ENCODE measurements around the gene GGN.
"Not testable (repeated sequence)": the region's sequence is repeated elsewhere in the genome, so short reads cannot be mapped to it uniquely, and the experiment has no call there.

GGN gene, protein sequence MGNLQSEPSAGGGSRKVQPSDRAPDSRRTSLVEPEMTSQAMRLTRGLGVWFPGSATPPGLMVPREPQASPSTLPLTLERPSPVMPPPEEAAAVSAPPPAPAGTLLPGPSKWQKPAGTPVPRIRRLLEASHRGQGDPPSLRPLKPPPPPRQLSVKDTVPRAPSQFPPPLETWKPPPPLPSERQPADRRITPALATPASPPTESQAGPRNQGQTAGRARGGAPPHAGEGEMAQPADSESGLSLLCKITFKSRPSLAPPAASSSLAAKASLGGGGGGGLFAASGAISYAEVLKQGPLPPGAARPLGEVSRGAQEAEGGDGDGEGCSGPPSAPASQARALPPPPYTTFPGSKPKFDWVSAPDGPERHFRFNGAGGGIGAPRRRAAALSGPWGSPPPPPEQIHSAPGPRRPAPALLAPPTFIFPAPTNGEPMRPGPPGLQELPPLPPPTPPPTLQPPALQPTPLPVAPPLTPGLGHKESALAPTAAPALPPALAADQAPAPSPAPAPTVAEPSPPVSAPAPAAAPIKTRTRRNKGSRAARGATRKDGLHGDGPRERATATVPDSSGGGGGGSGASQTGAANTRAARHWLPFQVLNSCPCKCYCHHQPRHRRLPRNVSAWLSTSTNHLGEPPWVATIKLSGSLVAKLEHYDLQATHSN

DNA sequence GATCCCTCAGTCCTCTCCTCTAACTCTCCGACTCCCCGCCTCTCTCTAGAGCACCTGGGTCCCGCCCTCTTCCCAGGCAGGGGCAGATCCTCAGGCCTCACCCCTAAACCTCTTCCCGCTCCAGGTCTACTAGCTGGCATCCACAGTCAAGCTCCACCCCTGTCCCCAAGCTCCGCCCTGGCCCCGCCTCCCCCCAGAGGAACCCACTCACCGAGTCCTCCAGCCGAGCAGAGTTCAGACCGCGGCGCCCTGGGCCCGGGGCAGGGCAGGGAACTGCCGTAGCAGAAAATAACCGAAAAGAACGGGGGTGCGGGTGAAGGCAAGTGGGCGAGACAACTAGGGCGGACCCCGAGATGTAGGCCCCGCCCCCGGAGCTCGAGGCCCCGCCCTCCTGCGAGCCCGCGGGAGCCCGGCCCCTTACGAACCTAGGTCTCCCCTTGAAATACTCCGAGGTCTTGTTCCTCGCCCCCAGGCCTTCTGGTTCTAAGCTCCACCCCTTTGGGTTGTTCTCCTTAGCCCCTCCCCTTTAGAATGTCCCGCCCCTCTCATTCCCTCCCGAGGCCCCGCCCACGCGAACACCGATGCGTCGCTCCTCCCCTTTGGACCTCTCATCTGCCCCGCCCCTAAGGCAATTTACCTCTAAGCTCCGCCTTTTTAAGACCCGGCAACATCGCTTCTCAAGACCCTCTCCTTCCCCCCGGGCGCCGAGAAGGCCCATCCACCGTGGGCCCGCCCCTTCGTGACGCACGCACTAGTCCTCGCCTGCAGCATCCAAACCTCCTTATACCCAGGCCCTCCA lies at the start of gene GGN:
TSS of gene GGN (minus strand) at position 485 of the 799 bp plus-strand sequence. CDS start 773 bp downstream, outside the sequence.
- DNase-seq, result peak; percentile 70

DNA sequence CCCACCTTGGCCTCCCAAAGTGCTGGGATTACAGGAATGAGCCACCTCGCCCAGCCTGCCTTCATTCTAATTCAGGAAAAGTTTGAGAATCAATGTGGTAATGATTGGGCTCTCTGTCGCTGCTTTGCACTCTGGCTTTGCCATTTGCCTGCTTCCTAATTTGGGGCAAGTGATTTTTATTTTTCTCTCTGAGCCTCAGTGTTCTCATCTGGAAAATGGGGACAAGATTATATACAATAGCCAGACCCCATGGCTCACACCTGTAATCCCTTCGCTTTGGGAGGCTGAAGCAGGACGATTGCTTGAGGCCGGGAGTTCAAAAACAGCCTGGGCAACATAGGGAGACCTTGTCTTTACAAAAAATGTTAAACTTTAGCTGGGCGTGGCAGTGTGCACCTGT lies 49.5 kb upstream of the GGN start:
- no peak for DNase-seq

DNA sequence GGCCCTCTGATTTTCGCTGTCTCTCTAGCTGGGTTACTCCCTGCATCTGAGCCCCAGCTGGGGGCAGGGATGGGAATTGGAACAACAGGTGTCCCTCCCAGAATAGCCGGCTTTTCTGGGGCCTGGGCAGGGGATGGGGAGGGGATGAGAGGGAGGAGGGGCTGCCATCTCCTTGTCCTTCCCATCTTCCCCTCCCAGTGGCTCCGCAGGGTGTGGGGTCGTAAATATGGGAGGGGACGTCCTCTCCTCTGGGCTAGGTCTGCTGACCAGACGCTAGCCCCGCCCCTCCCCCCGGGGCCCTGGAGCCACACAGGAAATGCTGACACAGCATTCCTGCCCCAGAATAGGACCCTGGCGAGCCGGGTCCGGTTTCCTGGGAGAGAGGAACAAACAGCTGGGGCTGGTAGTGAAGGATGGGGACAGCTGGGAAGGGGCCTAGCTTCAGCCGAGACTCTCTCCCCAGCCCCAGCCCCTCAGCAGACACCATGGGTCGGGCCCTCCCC lies 46.8 kb upstream of the GGN start:
- no peak for DNase-seq

DNA sequence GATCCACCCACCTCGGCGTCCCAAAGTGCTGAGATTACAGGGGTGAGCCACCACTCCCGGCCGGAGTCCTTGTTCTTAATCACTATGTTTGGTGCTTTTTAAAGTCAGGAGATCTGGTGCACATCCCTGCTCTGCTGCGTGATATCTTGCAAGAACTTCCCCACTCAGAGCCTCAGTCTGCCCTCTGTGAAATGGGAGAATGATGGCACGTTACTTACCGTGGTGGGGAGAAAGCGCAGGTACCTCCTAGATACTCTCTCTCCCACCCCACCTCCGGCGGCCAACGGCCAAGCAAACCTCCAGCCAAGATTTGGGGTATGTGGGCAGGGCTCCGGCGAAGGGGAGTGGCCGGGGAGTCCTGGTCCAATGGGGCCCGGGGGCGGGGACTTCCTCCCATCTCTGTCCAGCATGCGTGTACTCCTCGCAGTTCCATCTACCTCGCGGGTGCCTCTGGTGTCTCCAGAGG lies 45.5 kb upstream of the GGN start, which contains the start of gene RYR1:
TSS of gene RYR1 (plus strand) at position 424 of the 466 bp plus-strand sequence. CDS start 139 bp downstream, outside the sequence.
- DNase-seq, result peak; percentile 72

DNA sequence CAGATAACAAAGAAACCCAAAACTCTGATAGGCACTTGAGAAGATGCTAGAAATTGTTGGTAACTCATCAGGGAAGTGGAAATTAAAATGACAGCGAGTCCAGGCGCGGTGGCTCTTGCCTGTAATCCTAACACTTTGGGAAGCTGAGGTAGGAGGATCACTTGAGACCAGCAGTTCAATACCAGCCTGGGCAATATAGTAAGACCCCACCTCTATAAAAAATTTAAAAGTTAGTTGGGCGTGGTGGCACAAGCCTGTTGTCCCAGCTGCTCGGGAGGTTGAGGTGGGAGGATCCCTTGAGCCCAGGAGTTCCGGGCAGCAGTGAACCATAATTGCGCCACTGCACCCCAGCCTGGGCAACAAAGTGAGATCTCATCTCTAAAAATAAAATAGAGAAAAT lies 43.1 kb upstream of the GGN start:
- no peak for DNase-seq

DNA sequence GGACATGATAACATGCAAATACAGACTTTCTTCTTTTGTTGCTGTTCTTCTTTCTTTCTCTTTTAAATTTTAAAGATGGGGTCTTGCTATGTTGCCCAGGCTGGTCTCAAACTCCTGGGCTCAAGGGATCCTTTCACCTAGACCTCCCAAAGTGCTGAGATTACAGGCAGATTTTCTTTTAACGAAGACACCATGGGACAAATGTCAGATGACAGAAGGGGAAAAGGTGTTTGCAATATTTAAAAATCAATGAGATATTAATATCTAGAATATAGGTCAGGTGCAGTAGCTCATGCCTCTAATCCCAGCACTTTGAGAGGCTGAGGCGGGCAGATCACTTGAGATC lies 42.0 kb upstream of the GGN start:
- DNase-seq, result no peak

DNA sequence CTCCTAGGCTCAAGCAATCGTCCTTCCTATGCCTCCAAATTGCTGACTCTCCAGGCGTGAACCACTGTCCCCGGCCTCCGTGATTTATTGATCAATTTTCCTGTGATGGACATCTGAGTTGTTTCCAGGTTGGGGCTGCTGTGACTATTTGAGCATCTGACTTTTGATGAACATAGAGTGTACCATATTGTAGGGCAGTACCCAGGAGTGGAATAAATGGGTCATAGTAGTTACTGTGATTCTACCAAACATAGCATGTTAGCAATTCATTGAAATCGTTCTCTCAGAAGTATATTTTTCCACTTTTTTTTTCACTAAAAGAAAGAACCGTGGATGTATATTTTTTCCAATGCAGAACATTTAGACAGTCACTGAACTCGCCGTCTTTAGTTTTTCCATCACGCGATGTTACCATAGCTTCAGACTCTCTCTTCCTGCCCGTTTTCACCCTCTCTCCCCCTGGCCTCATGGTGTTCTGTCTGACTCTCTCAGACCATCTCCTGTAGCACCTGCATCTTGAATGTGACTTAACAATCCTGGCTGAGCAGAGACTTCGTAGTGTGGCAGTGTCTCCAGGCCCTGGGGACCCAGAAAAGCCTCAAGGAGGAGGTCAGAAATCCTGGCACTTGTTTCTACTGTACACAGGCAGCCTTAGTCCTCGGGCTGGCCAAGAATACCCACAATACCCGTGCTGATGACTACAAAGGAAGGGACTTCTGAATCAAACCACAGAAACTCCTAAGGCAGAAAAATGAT lies 41.4 kb upstream of the GGN start:
- peak; percentile 43 for DNase-seq

DNA sequence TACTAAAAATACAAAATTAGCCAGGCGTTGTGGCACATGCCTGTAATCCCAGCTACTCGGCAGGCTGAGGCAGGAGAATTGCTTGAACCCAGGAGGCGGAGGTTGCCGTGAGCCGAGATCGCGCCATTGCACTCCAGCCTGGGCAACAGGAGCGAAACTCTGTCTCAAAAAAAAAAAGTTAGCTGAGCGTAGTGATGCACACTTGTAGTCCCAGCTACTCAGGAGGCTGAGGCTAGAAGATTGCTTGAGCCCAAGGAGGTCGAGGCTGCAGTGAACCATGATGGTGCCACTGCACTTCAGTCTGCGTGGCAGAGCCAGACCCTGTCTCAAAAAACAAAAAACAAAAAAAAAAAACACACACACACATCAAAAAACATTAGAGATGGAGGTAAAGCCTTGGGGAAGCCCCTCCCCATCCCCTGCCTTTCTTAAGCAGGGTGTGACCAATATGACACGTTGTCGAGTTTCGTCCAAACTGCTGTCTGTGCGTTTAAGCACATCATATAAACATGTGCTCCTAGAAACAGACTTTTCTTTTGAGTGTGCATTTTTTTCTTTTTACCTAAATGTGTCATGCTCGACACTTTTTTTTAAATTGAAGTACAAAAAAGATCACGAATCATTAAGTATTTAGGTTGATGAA lies 39.3 kb upstream of the GGN start:
- DNase-seq, result peak; percentile 60

DNA sequence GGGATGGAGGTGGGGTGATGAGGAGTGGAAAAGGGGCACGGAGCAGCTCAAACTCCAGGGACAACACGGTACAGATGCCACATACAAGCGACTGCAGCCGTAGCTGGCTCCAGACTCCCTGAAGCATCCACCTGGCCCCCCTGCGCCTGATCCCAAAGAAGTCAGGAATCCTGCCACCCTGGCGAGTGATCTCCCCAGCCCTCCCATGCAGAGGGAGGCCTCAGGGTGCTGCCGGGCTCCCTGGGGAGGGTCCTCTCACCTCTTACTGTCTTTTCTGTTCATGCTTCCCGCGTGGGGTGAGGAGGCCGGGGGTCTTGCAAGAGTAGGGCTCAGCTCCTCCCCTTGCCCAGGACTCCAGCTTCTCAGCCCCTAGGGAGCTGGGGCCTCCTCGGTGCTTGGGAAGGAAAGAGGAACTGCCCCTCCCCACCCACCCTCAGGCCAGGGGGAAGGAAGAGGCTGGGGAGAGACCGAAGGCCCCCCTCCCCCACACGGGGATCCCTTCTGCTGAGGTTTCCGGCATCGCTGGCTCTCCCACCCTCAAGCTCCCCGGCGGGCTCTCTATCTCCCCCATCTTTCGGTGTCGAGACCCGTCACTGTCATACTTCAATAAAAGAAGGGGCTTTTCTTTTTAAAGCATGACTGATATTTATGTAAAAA lies 38.1 kb upstream of the GGN start, which contains the start of gene RASGRP4:
TSS of gene RASGRP4 (minus strand) at position 410 of the 657 bp plus-strand sequence. CDS start at position 282, 128 bp downstream.
- DNase-seq, result peak; percentile 44

DNA sequence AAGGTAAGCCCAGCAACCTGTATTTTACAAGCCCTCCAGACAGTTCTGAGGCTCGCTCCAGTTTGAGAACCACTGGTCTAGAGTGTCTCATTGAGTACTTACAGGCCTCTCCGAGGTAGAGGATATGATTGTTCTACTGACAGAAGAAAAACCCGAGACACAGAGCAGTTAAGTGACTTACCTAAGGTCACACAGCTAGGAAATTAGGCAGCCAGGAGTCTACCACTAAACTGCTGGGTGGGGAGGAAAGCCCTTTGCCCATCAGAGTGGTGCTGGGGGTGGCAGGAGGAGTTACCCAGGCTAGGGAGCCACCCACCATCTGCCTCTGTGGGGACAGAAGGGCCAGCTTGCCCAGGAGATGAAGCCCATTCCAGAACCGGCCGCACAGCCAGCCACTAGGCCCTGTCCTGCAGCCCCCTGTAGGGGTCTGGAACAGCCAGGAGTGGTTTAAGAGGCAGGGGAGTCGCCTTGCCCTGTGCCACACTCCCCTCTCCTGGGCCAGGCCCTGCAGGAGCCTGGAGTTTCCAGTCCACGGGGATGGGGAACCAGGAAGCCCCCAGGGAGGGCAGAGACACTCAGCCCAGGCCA lies 37.5 kb upstream of the GGN start:
- no peak for DNase-seq

DNA sequence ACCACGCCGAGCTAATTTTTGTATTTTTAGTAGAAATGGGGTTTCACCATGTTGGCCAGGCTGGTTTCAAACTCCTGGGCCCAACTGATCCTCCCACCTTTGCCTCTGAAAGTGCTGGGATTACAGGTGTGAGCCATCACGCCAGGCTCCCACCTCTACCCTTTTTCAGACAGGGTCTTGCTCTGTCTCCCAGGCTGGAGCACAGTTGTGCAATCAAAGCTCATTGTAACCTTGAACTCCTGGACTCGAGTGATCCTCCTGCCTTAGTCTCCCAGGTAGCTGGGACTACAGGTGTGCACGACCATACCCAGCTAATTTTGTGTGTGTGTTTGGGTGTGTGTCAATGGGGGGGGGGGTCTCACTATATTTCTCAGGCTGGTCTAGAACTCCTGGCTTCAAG lies 36.4 kb upstream of the GGN start:
- DNase-seq, result no peak

DNA sequence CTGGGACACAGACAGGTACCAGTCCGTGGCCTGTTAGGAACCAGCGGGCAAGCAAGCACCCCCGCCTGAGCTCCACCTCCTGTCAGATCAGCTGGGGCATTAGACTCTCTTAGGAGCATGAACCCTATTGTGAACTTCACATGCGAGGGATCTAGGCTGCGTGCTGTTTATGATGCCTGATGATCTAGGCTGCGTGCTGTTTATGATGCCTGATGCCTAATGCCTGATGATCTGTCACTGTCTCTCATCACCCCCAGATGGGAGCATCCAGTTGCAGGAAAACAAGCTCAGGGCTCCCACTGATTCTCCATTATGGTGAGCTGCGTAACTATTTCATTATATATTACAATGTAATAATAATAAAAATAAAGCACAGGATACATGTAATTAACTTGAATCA lies 34.6 kb upstream of the GGN start:
- DNase-seq, result no peak

DNA sequence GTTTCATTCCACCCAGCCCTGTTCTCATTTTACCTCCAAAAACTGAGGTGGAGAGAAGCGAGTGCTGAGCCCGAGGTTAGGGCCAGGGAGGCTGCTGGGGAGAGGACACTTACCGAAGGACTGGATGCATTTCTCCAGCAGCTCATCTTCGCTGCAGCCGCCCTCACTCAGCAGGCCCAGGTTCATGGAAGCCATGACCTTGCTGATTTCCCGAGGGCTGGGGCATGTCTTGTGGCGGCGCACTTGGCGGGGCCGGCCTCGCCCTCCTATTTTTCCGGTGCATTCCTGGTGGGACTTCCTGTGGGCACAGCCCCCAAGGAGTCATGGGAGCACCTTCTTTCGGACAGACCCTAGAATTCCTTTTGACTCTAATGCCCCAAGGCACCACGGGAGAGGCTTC lies 34.0 kb upstream of the GGN start:
- DNase-seq, result no peak

DNA sequence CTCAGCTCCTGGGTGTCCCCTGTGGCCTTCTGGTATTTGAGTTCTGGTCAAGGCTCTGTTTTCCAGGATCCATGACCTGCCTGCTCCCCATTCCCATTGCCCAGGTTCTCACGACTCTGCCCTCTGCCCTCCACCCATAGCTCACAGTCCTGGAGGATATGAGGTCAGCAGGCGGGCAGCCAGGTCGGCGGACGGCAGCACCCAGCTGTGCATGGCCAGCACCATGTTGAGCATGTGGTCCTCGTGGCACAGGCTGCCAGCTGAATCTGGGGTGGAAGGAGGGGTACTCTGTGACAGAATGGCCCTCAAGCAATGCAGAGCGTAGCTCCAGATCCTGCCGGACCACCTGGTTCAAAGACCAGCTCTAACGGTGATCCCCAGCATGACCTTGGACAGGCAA lies 33.1 kb upstream of the GGN start:
- DNase-seq, result no peak

DNA sequence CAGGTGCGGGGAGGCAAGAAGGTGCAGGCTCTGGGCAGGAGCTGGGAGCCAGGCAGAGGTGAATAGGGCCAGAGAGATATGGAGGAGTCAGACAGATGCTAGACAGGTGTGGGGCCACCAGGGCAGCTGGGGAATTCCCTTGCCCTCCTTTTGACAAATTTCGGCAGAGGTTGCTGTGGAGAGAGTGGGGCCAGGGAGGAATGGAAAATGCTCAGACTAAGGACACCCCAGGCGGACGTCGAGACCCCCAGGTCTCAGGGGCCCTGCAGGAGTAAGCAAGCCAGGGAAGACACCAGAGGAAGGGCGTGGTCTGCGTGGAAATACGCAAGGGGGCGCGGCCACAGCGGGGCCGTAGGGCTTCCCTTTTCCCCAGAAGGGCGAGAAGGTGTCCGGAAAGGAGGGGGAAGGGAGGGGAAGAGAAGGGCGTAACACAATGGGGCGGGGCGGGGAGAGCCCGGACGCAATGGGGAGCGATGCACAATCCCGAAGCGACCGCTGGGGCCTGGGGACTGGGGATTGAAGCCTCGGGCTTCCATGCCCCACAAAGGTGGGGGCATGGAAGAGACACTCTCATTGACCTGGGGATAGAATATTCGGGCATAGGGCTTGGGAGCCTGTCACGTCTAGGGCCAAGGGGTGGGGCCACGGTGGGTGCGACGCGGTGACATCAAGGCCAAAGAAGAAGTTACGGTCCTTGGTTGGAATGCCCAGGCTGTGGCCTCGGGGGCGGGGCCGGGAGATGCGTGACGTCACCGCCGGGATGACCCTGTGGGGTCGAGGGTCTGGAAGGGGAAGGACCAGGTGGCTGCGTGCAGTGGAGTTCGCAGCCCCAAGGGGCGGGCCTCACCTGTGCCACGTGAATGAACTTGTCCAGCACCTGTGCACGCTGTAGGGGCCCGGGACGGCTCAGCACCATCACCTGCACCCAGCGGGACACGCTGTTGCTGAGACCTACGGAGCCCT lies 30.0 kb upstream of the GGN start:
- peak; percentile 55 for DNase-seq

DNA sequence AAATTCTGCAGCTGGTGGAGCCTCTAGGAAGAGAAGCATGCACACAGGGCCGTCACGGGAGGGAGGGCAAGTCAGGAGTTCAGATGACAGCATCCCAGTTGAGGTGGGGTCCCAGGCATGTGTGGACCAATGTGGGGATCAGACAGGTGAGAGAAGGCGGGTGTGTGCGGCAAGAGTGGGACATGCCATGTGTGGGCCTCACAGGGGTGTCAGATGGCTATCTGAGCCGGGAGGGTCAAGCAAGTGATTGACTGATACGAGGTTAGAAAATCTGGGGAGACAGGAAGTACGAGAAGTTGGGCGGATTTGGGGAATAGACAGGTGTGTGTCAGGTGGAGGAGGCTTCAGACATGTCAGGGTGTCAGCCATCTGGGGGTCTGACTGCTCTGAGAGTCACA lies 29.3 kb upstream of the GGN start:
- no peak for DNase-seq

DNA sequence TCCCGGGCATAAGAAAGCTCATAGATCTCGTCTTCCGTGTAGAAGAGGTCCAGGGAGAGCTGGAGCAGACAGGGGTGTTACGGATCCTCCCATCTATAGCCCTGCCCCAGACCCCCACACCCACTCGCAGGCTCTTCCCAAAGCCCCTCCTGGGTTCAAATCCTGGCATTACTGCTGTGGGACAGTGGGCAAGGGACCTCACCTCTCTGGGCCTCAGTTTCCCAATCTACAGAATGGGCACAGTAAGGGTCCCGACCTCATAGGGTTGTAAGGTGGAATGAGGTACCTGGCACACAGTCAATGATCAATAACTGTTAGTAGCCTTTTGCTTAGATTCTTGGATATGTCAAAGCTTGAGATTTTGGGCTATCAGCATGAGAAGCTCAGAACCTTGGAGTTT lies 25.6 kb upstream of the GGN start:
- no peak for DNase-seq

DNA sequence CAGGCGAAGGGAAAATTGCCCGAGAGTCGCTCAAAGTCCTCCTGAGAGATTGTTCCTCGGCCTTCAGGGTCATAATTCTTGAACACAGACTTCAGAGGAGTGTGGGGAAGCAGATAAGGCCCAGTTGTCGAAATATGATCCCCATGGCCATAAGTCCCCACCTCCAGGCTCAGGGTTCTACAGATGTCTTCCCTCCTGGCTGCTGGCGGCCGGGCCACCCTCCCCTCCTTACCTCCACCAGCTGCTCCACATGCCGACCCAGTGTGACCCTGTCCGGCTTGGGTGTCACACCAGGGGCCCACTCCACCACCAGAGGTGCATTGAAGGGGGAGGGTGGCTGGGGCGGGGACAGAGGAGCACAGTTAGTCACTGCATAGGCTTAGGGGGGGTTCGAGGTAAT lies 25.1 kb upstream of the GGN start:
- DNase-seq, result no peak

DNA sequence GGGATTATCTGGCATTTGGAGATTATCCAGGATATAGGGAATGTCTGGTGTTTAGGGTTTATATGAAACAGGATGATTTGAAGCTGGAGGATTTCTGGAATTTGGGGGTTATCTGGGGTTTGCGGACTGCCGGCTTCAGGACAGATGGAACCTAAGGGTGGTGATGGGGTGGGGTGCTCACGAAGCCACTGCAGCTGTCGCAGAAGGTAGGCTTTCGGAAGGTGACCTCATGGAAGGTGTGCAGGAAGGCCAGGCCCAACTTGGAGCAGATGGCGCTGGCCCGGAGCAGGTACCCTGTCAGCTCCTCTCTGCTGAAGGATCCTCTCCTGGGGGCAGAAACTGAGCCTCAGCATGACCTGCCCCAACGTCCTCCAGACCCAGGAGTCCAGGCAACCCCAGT lies 24.7 kb upstream of the GGN start:
- no peak for DNase-seq

DNA sequence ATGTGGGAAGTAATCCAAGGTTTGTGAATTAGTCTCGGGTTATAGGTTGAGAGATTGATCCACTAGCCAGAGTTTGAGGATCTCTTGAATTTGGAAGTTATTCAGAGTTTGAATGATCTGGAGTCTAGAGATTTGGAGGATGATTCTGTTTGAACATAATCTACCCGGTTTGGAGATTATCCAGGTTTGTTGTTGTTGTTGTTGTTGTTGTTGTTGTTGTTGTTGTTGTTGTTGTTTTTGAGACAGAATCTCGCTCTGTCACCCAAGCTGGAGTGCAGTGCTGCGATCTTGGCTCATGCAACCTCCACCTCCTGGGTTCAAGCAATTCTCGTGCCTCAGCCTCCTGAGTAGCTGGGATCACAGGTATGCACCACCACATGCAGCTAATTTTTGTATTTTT lies 24.1 kb upstream of the GGN start:
- DNase-seq, result not testable (repeated sequence)

Measured in activated CD4-positive, CD25-positive, alpha-beta regulatory T cell treated with anti-CD3 and anti-CD28 coated beads, Interleukin-2, amount 50 U/mL, for 72 hours (primary cell).